IPS-NIHi7 (cell line): ENCODE results near the gene C5orf34.
"Not testable (repeated sequence)": the region's sequence is repeated elsewhere in the genome, so short reads cannot be mapped to it uniquely, and the experiment has no call there.

Experiments used
- DNase-seq: peaks from one replicate; pipeline ENCODE4 v3.0.0; 2012; ENCODE audit warnings: mixed read lengths; ENCODE audit errors: extremely low spot score

Gene C5orf34, protein sequence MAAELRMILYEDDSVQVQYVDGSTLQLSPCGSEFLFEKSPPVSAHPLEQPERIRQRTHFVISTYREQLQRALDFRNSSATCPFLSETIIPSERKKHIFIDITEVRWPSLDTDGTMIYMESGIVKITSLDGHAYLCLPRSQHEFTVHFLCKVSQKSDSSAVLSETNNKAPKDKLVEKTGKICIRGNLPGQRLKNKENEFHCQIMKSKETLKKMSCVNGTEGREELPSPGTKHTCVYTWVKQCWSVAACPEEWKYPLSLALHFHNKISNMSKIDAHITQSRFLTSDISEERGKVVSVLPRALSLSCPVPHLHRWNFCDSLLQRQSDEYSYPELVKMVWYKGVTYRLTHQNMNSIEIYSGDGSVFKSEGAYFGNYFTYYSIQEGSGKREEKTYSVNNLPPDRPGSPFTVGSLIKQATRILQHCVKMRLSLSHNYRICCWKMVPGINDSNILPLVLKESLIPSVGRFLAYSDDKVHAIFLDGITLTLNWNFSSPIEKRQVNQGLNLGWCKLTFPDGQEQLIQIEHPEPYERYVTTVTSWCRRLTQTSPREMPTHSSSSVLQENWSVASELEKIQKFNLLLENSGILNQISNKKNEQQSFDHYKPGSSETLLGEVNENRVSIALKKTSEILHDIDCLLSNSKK

DNA sequence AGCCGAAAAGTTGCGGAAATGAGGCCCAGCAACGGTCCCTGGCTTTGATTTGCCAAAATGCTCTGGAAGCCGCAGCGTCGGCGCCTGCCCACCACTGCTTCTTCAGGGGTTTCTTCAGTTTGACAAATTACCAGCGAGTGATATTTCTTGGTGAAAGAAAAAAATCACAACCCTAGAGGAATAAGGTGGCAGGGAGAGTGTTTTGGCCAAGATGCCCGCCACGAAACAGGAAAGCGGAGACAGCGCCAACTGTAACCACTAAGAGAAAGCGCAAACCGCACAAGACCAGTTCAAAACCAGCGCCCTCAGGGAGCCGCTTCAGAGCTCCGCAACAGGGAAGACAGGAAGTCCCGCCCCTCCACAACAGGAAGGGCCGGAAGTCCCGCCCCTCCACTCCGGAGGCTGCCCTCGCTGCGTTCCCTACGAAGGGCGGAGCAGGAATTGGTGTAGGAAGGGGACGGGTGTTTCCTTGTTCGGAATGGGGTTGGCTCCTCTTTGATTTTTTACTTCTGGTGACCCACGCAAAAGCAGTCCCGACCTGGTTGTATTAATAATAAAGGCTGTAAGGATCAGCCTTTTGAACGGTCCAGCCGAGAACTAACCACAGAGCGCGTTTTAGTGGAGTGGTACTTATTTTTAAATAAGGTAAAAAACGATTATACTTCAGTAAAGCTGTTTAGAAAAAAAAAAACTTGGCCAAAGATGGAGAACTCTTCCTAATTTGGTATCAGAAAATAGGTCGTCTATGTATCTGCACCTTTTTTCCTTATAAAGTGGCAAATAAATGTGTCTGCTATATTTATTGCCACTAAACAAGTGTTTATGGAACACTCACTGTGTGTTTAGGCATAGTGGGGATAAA, at the start of gene C5orf34:
TSS of gene C5orf34 (minus strand) at position 333 of the 862 bp plus-strand sequence. CDS start 5,809 bp downstream, outside the sequence.
- DNase-seq, result peak; percentile 99

DNA sequence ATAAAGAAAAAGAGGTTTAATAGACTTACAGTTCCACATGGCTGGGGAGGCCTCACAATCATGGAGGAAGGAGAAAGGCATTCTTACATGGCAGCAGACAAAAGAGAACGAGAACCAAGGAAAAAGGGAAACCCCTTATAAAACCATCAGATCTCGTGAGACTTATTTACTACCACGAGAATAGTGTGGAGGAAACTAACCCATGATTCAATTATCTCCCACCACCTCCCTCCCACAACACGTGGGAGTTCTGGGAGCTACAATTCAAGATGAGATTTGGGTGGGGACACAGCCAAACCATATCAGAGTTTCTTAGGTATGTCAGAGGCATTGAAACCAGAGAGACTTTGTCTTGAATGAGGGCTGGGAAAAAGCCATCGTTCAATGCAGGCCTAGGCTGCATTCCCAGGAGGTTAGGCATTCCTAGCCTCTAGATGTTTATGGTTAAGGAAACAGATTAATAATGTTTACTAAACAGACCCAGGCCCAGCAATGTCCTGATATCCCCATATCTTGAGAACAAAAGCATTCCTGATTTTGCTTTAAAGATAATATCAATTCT, 49.4 kb upstream of the C5orf34 start:
- DNase-seq, result no peak

DNA sequence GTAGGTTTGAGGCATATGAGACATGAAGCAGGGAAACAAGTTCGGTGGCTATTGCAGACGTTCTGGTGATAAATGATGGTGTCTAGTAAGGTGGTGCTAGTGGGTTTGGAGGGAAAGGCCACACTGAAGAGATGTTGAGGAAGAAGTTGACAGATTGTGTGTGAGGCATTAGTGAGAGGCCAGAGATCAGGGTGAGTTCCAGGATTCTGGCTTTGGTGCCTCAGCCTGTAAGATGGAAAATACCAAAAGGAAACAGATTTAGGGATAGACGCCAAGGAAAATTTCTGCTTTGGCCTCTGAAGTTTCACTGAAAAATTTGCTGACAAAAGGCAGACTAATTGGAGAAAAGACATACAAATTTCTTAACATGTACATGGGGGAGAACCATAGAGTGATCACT, 48.4 kb upstream of the C5orf34 start:
- DNase-seq, result no peak

DNA sequence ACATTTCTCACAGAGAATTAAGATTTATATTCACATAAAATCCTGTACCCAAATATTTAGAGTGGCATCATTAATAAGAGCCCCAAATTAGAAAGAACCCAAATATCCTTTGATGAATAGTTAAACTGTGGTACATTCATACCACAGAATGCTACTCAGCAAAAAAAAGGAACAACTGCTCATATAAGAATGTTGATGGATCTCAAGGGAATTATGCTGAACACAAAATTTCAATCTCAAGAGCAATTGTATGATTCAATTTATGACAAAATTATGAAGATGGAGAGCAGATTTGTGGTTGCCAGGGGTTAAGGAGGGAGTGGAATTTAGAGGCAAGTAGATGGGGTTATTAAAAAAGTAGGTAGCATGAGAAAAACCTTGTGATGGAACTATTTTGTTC, 46.4 kb upstream of the C5orf34 start:
- DNase-seq, result no peak

DNA sequence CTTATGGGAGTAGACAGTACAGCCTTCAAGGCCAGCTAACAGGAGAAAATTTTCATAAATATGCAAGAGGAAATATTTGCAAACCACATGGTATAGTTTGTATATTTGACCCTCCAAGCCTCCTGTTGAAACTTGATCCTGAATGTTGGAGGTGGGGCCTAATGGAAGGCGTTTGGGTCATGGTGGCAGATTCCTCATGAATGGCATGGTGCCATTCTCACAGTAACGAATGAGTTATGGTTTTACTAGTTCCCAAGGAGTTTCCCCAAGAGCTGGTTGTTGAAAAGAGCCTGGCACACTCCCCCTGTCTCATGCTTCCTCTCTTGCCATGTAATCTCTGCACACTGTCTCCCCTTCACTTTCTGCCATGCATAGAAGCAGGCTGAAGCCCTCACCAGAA, 45.2 kb upstream of the C5orf34 start:
- no peak for DNase-seq

DNA sequence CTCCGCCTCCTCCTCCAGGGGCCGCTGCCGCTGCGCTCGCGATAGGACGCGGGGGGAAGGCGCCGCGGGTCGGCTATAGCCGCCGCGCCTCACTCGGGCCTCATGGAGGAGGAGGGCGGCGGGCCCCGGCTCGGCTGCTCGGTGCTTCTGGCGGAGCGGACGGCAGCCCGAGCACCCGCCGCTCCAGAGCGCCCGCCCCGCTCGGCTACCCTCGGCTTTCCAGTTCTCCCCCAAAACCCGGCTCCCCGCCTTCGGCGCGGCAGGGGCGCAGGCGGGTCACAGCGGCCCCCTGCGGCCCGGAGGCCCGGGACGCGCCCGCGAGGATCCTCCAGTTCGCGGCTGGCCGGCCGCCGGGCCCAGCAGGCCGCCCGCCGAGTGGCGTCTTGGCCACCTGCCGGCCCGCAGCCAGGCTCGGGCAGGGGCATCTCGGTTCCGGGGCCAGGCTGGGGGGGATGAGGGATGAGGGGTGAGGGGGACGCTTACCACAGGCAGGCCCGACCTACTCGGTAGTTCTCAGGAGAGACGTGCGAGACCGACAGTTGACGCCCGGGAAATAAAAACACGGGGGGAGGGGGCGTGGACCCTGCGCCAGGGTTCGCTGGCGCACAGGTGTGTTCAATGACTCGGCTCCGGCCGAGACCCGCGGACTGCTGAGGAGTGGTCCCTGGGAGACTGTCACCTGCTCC, 42.1 kb upstream of the C5orf34 start, which contains the start of gene PAIP1:
TSS of gene PAIP1 (minus strand) at position 221 of the 686 bp plus-strand sequence. CDS start 231 bp downstream, outside the sequence.
- peak; percentile 86 for DNase-seq

DNA sequence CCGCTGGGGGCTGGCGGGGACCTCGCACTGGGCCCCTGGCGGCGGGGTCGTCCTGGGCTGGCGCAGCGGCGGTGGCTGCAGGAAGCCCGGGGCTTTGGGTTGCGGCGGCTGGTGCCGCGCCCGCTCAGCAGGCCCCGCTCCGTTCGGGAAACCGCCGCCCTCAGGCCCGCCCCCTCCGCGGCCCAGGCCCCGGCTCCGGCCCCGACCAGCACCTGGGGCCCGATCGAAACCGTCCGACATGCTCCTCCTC, 41.6 kb upstream of the C5orf34 start:
- not testable (repeated sequence) for DNase-seq

DNA sequence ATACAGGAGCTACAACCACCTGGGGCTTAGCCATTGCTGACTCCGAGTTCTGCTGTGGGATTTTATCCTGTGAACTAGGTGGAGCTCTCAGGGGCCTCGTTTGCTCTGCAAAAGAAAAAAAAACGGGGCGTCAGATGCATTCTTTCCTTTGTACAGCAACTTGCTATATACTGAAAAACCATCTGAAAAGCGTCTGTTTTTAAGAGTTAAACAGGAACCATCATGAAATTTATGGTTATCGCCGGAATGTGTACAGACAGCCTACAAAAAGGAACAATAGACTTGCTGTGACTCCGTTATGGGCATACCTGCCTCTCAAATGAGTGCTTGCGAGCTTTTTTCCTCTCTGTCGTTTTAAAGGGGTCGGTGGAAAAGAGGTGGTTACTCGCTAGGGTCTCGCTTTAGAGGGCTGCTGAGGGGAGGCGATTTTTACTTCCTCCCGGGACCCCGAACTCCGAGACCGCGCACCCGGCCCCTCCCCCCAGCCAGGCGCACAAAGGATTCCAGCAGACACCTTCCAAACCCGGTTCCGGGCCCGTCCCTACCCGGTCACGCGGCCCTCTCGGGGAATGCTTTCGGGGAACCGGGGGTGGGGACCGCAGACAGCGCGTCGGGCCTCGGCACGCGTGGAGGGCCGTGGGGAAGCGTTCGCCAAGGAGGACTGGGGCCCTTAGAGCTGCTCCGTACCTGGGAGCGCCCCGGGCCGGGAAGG, 41.1 kb upstream of the C5orf34 start:
- peak; percentile 67 for DNase-seq

DNA sequence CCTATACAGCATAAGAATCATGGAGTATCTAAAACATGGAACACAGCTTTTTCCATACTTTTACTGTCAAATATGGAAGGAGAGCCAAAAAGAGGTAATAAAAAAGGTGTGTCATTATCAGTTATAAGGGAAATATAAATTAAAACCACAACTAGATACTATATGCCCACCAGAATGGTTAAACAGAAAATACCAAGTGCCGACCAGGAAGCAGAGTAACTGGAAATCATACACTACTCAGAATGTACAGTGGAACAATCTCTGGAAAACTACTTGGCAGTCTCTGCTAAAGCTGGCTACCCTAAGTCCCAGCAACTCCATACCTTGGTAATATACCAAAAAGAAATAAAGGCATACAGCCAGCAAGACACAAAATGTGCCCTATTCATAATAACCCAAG, 39.5 kb upstream of the C5orf34 start:
- no peak for DNase-seq

DNA sequence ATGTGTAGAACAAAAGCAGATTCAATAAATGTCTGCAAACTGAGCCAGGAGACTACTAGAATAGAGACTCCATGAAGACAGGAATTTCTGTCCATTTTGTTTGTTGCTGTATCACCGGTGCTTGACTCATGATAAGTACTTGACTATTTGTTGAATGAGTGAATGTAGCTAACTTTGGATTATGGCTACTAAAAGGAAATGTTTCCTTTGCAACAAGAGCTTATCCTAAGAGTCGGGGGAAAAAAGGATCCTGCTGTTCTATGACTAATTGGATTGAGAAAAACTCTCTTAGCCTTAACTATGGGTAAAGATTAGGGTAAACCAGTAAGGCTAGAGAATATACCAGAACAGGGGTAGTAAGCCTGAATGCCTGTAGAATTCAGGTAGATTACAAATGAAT, 38.4 kb upstream of the C5orf34 start:
- no peak for DNase-seq

DNA sequence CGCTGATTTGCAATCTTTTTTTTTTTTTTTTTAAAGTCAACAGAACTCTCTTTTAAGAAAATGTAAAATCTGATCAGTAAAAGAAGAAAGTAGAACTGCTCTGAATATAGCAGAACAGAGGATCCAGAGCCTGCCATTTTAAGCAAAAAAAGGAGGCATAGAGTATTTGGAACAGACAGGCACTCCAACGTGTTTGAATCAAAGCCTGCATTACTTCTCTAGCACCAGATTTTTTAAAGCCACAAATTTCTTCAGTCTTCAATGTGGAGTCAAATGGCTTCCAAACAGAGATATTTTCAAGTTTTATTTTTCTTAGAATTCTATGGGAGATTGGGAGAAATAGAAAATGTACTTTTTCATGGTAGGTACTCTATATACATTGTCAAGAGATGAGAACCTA, 36.8 kb upstream of the C5orf34 start:
- no peak for DNase-seq

DNA sequence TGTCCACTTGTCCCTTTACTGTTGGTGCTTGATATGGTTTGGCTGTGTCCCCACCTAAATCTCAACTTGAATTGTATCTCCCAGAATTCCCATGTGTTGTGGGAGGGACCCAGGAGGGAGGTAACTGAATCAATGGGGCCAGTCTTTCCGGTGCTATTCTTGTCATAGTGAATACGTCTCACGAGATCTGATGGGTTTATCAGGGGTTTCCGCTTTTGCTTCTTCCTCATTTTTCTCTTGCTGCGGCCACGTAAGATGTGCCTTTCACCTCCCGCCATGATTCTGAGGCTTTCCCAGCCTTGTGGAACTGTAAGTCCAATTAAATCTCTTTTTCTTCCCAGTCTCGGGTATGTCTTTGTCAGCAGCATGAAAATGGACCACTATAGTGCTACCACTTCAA, 34.3 kb upstream of the C5orf34 start:
- DNase-seq, result not testable (repeated sequence)

DNA sequence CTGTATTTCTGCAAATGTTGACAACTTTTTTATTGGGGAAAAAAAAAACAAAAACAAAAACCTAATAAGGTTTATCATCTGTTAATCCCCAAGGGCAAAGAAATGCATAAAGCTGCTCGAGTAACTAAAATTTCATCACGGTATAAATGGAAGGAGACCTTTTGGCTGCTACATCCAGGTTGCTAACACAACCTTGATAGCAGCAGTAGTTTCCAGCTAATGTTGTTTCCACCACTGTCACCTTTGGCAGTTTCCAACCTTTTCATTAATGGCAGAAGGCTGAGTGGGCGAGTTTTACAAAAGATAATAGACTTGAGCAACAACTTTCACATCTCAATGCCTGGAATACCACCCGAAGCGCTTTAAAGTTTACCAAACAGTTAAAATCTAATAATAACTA, 33.4 kb upstream of the C5orf34 start:
- no peak for DNase-seq

DNA sequence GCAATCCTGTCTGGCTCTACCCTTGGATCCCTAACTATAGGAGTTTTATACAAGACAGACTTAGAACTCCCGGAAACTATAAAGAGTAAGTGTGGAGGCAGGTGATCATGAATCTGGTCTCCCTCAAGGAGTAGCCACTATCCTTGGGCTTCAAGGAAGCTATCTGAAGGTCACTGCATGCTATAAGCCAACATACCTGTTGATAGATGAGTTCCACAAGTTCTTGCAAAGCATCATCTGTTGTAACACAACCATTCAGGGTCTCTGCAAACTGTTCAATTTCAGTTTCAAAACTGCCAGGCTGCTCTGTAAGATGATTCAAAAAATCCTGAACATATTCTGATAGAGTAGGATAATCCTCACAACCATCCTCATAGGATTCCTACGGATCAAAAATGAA, 32.6 kb upstream of the C5orf34 start:
- DNase-seq, result no peak

DNA sequence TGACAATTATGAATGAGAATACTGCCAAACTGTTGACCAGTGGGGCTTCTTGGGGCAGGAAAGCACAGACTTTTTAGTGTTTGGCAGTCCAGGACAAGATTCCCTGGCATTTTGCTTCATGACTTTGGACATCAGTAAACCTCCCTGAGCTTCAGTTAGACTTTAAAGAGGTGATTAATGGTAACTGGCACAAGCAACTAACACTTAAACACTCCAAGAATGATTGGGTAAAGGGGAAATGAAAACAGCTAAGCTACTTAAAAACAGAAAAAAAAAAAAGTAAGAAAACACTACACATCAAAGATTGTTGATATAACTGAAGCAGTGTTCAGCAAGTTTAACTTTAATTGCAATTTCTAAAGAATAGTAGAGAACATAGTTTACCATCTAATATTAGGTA, 28.5 kb upstream of the C5orf34 start:
- no peak for DNase-seq

DNA sequence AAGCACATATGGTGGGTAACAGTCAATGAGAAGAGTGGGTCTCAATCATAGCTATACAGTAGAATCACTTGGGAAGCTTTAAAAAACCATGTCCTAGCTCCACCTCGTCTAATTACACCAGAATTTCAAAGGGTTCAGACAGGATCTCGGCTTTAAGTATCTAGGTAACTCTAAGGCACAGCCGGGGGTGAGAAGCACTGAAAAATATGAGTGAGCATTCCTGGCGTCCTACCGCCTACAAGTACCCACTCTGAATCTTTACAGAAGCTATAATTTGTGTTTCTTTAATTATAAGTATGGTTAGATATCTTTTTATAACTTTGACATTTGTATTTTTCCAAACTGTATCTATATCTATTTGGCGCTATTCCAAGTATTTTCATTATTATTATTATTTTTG, 25.8 kb upstream of the C5orf34 start:
- DNase-seq, result no peak

DNA sequence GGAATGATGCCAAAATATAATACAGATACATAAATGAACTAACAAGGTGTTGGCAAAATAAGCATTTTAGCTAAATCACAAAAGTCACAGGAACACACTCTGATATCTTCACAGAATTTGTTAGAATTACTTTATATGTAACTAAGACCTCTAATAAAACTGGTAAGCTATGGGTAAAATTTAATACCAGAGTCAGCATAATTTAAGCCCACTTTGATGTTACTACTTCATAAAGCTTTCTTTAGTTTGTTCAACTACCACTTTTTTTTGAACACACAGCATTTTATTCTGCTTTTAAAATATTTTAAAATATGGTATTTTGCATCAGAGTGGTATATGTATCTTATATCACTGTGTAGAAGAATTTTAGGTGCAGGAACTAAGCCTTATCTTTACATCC, 22.0 kb upstream of the C5orf34 start:
- no peak for DNase-seq

DNA sequence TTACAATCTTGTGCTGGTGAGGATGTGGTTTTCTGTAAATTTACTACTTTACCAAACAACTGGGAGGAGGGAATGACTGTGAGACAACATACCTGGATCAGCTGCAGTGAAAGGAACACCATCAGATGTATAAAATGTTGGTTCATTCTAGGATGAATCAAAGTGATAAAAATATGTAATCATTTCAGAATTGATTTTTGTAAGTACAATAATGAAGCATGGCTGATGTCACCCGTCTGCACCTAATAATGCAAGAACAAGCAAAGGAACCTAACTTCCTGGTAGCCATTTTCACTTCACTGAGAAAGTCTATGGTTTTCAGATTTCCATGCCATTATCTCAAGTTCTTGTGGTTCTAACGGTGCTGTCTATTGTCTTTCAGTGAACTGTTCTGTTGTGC, 18.7 kb upstream of the C5orf34 start:
- no peak for DNase-seq

DNA sequence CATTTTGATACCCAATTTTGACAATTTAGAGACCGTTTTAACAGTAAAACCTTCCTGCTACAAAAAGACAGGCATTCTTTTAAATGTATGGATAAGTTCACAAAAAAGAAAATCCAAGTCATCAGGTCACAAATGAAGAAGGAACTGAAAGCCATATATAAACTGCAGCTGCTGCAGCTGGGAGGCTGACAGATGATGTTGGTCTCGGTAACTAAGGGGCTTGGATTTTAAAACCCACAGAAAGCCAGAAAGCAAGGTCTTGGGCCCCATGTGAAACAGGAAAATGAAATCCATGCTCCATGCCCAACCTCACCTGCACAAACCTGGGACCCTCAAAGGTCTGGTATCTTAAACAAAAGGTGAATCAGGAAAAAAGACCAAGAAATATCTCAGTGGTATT, 15.7 kb upstream of the C5orf34 start:
- no peak for DNase-seq

DNA sequence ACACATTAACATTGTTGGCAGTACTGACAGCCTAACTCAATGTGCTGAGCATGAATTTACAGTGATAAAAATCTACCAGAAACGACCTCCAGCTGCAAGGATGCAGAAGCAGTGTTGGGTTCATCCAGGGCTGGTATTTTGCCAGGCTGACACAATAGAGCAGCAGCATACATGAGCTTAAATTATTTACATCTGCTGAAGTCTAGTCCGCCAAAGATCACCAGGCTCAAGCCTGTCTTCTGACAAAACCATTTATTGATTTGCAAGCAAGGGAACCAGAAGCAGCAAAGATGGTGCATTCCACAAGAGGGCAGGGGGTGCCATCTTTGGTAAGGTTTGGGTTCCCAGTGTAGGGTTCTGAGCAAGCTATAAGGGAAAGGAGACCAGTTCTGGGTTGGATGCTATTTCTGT, 8.7 kb upstream of the C5orf34 start:
- no peak for DNase-seq

DNA sequence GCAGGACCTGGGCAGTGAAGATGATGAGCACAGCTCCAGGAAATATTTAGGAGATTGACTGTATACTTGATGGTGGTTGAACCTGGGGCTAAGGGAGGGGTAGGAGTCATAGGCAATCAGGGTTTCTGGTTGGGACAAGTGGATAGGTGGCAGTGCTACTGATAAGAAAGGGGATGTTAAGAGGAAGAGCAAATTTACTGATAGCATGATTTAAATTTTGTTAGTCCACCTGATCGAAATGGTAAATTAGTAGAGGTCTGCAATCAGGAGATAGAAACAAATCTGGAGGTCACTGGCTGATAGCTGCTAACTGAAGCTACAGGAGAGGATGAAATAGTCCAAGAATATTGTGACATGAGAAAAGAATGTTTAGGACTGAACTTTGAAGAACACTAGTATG, 5.7 kb upstream of the C5orf34 start:
- DNase-seq, result no peak
